AG09309 (cell line): ENCODE results near the gene ITM2A.

ENCODE experiments used
- DNase-seq: peaks from one replicate; pipeline ENCODE4 v3.0.0-alpha.2; 2010; ENCODE audit warnings: low read depth
- H3K4me3 ChIP-seq: 2 replicates; pipeline ENCODE4 v1.5.1; 2011; ENCODE audit warnings: mild to moderate bottlenecking, low read depth, low read length, moderate library complexity; ENCODE audit not compliant: control insufficient read depth
- CTCF ChIP-seq: IDR thresholded peaks from 2 replicates; pipeline ENCODE4 v1.5.1; 2011; ENCODE audit warnings: mild to moderate bottlenecking, low read depth, low read length, inconsistent platforms; ENCODE audit not compliant: insufficient read depth, control insufficient read depth; ENCODE audit errors: missing control alignments

The ITM2A gene

DNA sequence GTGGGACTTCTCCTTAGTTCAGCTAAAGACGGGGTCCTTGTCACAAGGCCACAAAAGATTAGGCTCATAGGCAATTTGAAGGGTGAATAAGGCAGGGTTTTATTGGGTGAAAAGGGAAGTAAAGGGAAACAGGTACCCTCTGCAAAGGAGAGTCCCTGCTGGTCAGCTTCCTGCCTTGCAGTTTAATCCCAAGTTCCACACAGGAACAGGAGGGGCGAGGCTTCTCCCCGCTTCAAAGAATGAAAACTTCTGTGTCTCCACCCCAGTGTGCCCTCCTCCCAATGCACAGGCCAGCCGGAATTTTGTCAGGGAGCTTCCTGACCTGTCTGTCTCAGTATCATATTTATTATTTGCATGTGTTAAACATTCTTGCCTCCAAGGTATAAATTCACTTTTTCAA is 37.1 kb downstream of the ITM2A start:
- DNase-seq: no peak
- TF ChIP-seq CTCF: no peak
- no peak overlapping the region for H3K4me3 ChIP-seq

GRCh38 chrX:79325263-79325958 is 41.7 kb downstream of the ITM2A start:
- no peak overlapping the region for H3K4me3 ChIP-seq
- TF ChIP-seq CTCF: no peak
- DNase-seq: no peak
